GM19023 (cell line): ENCODE results near the gene KREMEN1.
"Not testable (repeated sequence)": the region's sequence is repeated elsewhere in the genome, so short reads cannot be mapped to it uniquely, and the experiment has no call there.

Experiments used
- ATAC-seq: cut with Tn5 transposase; IDR thresholded peaks from one replicate; pipeline ENCODE4 v1.9.1; 2021; ENCODE audit warnings: mild to moderate bottlenecking, moderate library complexity; ENCODE audit not compliant: unreplicated experiment

The KREMEN1 gene

DNA sequence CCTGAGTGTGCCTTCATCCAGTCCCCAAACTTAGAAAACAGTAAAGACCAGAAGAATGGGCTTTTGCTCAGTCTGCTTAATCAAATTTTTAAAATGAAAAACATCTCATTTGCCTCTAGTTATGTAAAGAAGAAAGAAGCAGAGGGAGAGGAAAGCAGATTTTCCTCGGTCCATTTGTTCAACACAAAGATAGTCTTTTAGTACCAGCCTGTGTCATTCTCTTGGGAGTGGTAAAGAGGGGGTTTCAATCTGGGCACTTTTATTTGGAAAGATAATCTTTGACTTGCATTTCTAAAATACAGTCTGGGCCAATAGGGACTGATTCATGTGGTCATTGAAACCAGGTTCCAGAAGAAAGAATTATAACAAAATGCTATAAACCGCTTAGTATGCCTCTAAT is 29.5 kb downstream of the KREMEN1 start:
- ATAC-seq: no peak

DNA sequence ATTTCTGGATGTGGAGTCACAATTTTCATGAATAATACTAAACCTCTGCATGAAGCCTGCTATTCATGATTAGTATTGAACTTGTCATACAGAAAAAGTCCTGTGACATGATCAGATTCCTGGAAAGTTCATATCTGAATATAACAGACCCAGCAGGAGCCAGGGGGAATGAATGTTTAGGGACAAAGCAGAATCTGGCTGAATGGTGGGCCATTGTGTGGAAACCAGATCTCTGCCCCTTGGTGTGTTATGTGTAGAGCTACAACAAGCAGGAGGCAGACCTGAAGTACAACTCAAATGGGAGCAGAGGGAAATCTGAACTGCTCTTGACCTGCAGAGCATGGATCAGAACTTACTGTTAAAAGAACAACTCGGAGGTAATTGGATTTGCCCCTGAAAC is 30.3 kb downstream of the KREMEN1 start:
- ATAC-seq: no peak

DNA sequence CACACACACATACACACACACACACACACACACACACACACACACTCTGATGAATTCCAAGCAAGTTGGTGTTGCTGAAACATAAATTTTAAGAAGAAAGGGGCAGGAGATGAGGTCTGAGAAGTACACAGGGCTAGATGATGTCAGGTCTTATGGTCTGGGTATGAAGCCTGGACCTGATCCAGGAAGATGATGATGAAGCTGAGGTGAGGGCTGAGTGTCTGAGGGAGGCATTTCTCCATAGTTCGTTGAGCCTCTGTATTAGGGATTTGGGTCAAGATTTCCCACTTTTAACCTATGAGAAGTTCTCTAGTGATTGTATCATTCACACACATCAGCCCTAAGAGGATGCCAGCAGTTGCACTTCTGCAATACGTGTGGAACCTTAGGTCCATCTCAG is 32.6 kb downstream of the KREMEN1 start:
- no peak for ATAC-seq

DNA sequence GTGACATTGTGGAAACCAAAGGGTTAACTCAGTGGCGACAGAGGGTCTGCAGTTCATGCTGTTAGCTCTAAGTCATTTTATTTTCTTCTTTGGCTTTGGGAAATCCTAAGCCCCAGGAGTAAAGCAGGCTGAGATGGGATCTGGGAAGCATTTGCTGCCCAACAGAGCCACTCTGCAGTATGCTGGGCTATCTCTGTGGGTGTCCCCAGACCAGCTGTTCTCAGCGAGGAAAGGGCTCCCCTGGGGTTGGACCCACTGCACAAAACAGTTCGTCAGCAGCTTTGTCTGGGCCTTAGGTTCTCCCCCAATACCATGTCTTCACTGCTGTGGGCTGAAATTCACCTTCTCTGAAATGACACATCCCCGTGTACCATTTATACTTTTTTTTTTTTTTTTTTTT is 34.0 kb downstream of the KREMEN1 start:
- ATAC-seq: no peak

DNA sequence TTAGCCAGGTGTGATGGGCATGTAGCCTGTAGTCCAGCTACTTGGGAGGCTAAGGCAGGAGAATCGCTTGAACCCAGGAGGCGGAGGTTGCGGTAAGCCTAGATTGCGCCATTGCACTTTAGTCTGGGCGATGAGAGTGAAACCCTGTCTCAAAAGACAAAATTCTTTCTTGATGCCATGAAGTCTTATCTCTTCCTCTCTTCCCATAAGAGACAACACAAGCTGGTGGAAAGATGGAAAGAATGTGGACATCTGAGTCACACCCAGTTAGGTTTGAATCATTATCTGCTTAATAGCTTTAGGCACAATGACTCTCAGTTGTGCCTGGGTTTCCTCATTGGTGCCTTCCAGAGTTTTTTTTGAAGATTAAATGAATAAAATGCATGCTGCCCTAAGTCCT is 35.3 kb downstream of the KREMEN1 start:
- no peak for ATAC-seq

DNA sequence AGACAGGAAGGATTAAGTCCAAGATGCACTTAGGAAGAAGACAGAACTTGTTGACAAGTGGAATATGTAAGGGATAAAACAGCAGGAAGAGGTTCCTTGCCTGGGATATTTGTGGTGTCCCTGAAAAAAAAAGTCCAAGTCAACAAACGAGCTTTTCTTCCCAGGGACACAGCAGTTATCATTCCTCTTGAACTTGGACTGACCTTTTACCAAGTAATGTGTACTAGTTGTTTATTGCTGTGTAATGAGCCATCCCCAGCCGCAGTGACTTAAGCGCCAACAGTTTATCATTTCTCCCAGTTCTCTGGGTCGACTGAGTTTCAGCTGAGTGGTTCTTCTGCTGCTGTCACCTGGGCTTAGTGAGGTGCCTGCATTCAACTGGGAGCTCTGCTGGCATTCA is 37.0 kb downstream of the KREMEN1 start:
- ATAC-seq: no peak

- no peak for ATAC-seq
Observed at GRCh38 chr22:29110946-29111345, 38.1 kb downstream of the KREMEN1 start.

DNA sequence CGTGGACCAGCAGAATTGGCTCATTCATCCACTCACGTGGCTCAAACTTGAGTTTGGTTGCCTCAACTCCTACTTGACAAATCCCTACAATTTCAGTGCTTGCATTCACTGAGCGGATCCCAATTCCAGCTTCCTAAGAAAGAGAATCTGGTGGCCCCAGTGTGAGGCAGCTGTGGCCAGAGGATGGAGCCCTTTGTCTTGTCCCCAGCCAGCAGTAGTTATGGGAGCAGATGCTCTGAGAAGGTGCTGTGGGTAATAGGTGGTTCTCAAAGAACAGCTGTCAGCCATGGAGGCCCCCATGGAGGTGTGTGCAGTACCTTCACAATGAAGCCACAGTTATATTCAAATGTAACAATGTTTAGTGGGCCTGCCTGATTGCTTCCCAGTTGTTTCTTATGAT is 39.3 kb downstream of the KREMEN1 start:
- ATAC-seq: no peak

GRCh38 chr22:29112681-29113080 is 39.8 kb downstream of the KREMEN1 start:
- no peak for ATAC-seq

GRCh38 chr22:29113319-29113718 is 40.5 kb downstream of the KREMEN1 start:
- ATAC-seq: no peak

DNA sequence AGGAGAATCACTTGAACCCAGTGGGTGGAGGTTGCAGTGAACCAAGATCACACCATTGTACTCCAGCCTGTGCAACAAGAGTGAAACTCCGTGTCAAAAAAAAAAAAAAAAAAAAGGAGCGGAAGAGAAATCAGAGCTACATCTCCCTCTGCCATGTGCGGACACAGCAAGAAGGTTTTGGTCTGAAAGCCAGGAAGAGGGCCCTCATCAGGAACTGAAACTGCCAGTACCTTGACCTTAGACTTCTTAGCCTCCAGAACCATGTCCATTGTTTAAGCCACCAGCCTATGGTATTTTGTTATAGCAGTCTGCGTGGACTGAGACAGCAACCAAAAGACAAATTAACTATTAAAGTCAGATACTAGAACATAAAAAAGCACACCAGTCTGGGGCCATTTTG is 41.6 kb downstream of the KREMEN1 start:
- ATAC-seq: no peak

DNA sequence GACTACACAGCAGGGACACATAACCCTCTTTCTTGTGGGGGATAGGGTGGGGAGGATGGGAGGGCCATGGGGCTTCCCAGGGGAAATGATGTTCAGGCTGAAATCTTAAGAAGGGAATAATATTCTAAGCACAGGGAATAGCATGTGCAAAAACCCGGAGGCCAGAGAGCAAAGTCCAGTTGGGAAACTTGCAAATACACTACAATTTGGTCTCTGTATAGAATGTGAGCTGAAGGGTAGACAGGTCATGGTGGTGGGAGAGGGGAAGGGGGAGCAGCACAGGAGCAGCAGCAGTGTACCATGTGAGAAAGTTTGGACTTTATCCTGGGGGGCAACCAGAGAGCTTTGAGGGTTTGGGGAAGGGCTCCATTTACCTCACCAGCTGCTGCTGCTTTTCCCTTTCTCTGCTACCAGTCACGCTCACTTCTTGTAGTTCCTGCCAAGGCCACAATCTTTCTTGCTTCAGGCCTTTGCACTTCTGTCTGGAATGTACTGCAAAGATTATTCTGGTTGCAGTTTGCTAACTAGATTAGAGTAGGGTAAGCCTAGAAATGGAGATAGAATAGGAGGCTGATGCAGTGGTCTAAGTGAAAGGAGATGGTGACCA is 43.0 kb downstream of the KREMEN1 start:
- no peak for ATAC-seq

DNA sequence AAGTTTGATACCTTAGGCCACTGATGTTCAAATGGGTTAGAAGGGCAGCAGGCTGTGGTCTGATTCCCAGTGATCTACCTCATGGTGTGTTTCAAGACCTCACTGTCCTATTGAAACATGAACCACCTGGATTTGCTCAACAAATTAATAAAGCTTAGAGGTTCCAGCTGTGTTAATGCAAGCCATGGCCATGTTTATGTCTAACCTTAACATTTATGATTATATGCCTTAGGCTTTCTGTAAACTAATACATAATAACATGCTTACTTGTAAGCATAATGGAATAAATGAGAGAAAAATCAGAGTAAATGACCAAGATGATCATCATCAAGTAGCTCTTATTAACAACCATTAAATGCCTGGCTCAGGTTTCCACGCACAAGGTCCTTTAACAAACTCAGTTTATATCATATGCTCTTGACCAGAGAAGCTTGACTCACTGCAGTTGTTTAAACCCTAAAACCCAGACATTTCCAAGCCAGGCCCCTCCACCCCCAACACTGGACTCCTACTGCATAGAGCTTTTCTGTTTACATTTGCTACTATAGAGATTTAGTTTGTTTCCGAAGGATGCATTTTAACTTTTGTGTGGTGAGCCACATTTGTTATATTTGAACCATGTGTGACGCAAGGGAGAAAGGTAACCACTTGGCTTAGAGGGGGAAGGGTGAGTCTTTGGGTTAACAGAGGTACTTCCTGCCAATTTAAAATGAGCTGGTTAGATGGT is 43.7 kb downstream of the KREMEN1 start:
- ATAC-seq: no peak

DNA sequence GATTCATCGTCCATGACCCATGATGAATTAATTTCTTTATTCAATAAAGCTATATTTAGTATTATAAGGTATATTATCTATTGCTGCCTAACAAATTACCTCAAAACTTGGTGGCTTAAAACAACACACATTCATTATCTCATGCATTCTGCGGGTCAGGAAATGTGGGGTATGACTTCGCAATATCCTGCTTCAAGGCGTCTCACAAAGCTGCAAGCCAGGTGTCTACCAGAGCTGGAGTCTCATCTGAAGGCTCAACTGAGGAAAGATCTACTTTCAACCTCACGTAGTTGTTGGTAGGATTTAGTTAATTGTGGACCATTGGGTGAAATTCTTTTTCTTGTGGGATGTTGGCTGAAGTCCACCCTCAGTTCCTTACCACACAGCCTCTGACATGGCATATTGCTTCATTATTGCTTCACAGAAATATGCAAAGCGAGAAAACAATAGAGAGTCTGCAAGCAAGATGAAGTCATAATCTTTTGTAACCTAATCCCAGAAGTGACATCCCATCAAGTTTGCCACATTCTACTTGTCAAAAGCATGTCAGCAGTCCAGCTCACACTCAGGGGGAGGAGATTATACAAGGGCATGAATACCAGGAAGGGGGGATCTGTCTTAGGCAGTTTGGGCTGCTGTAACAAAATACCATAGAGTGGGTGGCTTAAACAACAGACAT is 45.1 kb downstream of the KREMEN1 start:
- no peak for ATAC-seq

- ATAC-seq: not testable (repeated sequence)
Observed at GRCh38 chr22:29120098-29120912, 47.5 kb downstream of the KREMEN1 start.

- ATAC-seq: no peak
Observed at GRCh38 chr22:29121124-29121523, 48.3 kb downstream of the KREMEN1 start.

DNA sequence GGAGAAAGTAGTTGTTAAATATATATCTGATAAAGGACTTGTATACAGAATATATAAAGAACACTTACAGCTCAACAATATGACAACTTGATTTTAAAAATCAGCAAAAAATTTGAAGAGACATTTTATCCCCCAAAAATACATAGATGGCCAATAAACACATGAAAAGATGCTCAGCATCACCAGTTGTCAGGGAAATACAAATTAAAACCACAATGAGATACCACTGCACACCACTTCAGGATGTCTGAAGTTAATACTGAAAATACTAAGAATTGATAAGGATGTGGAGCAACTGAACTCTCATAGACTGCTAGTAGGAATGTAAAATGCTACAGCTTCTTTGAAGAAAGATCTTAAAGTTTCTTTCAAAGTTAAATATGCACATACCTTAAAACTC is 49.2 kb downstream of the KREMEN1 start:
- no peak for ATAC-seq

- ATAC-seq: no peak
Observed at GRCh38 chr22:29124777-29125442, 52.1 kb downstream of the KREMEN1 start.

- ATAC-seq: no peak
Observed at GRCh38 chr22:29125443-29125778, 52.6 kb downstream of the KREMEN1 start.

DNA sequence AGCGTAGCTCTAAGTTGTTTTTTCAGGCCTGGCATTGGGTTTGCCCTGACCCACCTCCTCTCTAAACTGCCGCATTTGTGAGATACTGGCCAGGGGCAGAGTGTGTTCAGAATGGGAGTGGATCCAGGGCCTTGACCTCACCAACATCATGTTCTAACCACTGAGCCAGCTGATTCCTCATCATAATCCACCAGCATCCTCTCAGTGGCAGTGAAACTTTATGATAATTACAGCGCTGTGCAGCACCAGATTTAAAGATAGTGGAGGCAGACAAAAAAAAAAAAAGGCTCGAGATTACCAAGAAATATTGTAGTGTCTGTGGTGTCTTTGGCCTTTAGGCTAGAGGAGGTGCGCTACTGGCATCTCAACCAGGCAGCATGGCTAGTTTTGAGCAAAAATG is 53.0 kb downstream of the KREMEN1 start:
- ATAC-seq: no peak
